Stimulated activated CD4-positive, alpha-beta T cell treated with anti-CD3 and anti-CD28 coated beads, Interleukin-4, amount 100 ng/mL, for 4 hours (primary cell): Measurements from ENCODE around the gene BTRC.

Experiments used
- DNase-seq, 2 experiments: peaks; one replicate each; pipeline ENCODE4 v3.0.0-alpha.2; 2020

Gene BTRC

DNA sequence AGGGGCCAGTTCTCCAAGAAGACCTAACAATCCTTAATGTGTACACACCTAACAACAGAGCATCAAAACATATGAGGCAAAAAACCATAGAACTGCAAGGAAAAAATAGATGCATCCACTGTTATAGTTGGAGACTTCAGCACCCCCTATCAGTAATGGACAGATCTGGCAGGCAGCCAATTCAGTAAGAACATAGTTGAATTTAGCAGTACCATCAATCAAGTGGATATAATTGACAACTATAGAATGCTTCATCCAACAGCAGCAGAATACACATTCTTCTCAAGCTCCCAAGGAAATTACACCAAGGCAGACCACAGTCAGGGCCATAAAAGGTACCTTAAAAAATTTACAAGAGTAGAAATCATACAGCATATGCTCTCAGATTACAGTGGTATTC lies 191.9 kb downstream of the BTRC start:
- DNase-seq: no peak

DNA sequence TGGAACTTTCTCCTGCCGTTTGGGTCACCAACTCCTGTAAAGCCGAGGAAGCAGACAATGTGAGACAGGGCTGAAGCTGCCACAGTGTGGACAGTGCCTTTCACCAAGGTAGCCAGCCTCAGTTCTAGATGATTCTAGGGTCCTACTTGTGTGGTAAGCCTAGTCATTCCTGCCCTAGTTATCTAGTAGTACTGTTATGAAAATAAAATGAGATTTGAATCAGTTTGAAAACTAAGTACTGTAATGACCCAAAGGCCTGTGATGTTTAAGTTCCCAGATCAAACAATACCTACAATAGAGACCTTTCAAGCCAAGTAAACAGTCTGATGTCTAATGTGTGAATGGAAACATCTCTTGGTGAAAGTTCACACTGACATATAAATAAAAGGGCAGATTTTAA lies 197.0 kb downstream of the BTRC start:
- no peak for DNase-seq

DNA sequence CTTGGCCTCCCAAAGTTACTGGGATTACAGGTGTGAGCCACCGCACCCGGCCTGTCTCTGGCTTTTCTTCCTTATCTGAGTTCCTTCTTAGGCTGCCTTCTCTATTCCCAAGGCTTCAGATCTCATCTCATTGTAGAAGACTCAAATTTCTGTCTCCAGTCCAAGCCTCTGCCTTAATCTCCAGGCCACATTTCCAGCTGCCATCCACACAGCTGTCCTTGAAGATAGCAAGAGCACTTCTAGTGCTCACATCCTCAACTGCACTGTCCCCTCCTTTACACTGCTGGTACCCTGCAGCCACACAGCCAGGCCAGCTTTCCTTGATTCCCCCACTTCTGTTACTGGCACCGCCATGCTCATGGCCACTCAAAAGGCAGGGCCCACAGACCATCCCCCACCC lies 198.5 kb downstream of the BTRC start:
- DNase-seq: no peak

DNA sequence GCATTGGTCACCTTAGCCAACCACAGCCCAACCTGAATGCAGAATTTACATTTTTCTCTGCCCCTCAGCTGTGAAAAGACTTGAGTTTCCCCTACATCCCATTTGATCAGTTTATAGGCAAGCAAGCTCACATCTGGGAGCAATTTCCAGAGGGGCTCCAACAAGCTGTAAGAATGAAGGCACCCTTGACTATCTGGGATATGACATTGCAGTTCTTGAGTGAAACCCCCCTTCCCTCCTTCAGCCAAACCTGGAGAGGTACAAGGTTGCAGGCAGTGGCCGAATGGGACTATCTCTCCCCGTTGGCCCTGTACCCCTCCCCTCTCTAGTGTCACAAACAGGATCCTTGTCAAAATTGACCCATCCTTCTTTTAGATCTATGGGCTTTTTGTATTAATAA lies 203.6 kb downstream of the BTRC start:
- DNase-seq: no peak

DNA sequence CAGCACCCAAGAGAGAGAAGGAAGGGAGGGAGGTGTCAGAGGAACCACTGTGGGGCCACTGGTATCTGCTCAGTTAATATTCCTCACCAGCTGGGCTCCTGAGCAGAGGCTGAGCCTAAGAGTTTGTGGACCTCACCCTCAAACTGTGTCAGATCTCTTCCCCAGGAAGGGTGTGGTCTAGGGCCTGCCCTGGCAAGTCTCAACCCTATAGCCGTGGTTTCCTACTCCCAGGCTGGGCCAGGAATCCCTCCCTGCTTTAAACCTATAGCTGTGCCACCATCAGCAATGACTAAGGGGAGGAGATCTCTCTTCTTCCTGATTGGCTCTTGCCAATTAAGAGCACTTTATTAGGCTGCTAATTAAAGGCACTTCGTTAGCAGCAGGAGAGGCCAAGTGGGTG lies 204.2 kb downstream of the BTRC start:
- no peak for DNase-seq

DNA sequence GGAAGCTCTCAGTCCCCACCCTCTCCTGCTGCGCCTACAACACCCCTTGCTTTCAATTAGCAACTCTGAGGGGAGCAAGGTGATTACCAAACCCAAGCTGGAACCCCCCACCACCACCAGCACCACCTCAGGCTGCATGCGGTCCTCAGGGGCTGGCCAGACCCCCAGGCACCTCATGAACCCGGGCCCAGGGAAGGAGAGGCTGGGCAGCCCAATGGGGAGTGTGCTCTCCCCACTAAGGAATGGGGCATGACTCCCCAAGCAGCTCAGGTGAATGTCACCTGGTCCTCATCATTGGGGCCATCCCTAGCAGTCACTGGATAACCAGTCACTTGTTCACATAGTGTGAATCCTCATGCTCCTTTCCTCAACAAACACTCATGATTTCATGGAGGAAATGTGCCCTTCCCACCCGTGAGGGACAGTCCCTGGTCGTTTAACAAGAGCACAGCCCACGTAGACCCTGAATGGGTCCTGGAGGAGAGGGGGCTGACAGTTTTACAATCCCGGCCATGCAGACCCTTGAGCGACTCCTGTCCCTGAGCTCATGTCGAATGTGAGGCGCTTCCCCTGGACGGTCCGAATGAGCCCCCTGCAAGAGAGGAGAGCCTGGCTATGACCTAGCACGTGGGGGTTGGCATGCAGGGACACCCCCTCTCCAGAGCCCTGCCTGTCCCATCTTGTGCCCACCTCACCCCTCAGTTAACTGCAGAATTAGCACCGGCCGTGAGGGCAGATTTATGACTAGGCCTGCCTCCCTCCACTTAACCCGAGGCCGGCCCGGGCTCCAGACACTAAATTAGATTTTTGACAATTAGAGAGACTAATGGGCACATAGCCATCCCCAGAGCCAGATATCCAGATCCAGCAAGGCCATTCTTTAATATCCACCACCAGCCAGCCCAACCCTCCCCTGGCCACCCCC lies 205.0 kb downstream of the BTRC start:
- DNase-seq: no peak

DNA sequence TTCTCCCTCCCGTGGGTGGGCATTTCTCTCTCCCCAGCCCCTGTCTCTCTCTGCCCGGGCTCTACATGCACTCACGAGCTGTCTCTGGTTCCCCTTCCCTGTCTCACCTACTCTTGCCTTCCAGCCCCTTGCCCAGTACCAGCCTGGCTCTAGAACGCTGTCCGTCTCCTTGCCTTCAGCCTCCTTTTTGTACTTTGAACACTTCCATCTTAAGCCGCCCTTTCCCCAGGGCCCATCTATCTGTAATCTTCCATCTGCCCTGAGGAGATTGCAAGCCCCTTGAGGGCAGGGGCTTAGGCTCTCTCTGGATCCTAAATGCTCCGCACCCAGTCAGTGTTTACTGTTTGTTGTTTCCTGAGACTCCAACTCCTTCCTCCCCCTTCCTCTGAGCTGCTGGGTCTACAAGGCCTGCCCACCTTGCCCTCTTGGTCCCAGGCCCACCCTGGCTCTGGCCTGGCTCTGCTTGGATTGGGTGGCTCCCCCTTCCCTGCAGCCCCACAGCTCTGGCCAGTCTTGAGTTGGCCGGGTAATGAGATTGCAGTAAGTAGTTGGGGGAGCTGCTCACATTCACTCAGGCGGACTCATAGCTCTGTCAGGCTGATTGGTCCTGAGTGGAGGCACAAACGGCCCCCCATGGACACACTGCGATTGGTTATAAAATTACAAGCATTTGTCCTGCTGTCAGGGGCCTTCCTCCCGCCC lies 205.8 kb downstream of the BTRC start:
- DNase-seq: no peak

DNA sequence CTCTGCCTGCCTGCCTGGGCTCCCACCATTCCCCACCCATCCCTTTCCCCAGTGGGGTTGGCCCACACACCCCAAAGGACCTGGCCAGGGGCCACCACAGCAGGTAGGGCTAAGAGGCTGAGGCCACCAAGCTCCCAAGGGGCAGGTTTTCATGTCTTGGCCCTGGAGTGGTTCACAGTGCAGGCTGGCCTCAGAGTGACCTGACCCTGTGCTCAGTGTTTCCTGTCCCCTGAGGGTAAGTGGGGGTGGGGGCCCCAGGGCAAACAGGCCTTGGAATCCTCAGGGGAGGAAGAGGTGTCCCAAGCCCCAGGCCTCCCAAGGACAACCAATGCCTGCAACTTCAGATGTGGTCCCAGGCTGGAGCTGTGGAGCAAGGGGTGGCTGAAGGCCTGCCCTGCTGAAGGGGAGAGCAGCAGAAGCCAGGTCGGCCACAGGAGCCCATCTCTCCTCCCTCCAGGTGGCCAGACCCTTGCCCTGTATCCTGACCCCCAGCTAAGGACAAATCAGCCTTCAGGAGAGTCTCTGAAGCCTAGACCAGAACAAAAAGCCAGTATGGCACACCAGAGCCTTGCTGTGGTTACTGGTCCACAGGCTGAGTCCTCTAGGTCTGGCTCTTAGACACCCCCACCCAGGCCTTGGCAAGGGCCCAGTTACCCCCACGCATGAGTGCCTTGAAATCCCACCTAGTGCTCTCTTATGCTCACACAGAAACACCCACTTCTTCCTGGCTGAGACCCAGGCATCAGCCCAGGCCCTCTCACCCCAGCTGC lies 206.5 kb downstream of the BTRC start:
- DNase-seq: no peak

DNA sequence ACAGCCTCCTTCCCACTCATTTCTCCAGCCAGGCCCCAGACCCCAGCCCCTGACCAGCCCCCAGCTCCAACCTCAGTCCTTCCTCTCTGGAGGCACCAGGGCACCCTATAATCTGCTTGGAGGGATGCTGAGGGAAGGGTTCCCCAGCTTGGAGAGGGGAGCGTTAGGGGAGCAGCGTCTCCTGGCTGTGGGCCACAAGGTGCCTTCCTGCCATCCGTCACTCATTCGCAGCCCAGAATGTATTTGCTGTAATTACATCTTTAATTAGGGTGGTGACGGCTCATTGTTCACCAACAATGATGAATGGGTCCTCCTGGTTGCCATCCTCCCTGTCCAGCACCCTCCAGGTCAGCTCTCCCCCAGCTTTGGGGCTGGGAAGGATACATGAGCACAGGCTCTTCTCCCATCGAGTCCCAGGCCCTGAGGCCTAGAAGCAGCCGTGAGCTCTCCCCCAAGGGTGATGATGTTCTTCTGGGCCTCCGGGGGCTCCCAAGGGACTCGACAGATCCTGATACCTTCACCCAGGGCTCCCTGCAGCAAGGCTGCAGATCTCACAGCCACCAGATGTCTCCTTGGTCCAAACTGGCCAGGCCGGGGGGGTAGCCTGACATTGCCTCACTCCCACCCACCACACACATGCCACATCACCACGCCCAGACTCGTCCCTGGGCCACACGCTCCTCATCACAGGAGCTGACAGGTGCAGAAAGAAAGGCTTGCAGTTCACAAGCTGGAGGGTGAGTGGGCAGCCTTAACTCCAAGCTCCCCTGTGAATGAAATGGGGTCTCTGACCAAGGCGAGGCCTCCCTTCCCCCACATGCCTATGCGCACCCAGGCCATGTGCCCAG lies 207.3 kb downstream of the BTRC start:
- no peak for DNase-seq

DNA sequence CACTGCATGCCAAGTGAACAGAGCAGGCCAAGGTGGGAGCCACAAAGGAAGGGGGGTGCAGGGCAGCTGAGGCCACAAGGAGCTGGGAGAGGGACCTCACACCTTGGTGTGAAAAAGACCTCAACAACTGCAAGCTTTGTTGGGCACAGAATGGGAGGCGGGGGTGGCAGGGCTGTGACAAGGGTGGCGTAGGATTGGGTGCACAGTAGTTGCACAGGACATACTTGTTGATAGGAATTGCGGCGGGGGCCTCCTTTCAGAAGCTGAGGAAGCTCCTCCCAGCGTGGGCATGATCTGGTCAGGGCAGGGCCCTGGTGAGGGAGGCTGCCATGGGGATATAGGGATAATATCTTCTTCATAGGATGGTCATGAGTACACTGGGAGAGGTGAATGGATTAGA lies 208.3 kb downstream of the BTRC start:
- DNase-seq: no peak

DNA sequence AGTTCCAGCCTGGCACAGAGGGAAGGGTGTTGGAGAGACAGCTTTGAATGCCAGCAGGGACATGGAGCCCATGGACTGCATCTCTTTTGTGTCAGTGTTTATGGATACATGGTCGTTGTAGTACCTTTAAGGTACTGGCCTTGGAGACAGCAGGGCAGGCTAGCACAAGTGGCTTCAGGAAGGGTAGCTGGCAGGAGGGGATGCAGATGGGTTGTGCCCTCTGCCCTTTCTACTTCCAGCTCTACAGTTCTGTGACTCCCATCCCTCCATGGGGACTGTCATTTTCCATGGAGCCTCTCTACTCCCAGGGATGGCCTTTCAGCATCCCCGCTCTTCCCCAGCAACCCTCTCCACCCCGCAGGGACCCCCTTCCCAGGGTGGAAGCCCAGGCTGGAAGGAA lies 209.0 kb downstream of the BTRC start:
- DNase-seq: no peak

DNA sequence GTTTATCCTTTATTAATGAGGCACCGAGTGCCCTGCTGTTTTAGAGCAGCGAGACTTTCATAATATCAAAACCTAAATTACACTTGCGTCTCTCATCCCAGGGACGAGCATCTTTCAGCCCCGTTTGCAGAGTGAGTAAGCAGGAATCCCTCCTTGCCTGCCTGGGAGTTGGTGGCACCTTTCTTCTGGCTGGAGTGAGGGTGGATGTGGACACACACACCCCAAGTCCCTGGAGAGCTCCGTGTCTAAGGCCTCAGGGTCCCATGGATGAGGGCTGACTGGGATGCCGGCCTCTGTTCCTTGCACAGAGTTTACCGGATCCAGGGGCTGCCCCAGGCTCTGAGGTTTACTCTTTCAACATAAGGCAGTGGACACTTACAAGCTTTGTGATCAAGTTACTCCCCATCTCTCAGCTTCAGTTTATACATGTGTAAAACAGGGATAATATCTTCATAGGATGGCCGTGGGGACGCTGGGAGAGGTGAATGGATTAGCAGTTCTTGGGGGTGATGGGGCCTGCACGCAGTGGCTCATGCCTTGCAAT lies 209.6 kb downstream of the BTRC start:
- no peak for DNase-seq

DNA sequence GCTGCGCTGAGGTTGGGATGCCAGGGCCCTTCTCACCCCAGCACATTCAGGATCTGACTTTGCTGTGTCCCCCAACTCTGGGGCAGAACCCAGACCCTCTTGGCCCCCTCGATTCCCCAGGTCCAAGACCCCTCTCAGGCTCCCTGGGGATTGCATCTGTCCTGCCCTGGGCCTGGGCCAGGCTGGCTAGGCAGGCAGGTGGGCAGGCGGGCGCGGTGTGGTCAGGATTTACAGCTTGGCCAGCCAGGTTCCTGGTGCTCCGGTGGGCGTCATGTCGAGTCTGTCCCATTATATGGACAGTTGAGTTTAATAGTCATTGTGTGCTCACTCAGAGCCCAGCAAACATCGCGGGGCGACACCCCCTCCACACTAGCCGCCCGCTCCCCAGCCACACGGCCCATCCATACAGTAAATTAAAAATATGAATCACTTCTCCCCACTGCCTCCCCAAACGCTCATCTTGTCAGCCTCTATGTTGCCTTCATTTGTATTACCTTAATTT lies 210.6 kb downstream of the BTRC start:
- no peak for DNase-seq

DNA sequence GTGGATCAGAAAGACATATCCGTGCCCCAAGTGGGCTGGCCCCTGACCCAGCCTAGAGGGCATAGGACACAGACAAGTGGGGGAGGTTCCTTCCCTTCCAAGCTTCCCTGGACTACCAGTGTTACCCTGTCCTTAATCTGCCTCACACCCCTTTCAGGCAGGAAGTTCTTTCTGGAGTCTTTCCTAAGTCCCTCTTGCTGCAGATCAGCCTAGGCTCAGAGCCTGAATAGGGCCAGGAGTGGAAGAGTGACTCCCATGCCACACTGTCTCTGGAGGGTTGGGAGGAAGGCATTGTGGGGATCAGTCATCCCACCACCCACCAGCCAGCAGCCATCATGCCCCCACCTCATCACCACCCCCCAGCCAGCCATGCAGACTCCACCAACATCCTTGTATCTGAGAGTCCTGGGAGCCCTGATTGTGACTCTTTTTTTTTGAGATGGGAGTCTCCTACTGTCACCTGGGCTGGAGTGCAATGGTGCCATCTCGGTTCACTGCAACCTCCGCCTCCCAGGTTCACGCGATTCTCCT lies 211.5 kb downstream of the BTRC start:
- no peak for DNase-seq

DNA sequence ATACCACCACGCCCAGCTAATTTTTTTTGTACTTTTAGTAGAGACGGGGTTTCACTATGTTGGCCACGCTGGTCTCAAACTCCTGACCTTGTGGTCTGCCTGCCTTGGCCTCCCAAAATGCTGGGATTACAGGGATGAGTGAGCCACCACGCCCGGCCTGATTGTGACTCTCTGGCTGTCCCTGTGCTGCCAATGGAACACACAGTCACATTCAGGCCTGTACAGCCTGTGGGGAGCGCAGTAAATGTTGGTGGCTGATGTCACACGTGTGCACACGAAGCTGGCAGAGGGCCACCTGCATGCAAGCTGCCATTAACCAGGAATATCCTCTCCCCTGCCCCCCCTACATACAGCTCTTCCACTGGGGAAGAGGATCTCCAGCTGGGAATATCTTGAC lies 212.0 kb downstream of the BTRC start:
- no peak for DNase-seq

DNA sequence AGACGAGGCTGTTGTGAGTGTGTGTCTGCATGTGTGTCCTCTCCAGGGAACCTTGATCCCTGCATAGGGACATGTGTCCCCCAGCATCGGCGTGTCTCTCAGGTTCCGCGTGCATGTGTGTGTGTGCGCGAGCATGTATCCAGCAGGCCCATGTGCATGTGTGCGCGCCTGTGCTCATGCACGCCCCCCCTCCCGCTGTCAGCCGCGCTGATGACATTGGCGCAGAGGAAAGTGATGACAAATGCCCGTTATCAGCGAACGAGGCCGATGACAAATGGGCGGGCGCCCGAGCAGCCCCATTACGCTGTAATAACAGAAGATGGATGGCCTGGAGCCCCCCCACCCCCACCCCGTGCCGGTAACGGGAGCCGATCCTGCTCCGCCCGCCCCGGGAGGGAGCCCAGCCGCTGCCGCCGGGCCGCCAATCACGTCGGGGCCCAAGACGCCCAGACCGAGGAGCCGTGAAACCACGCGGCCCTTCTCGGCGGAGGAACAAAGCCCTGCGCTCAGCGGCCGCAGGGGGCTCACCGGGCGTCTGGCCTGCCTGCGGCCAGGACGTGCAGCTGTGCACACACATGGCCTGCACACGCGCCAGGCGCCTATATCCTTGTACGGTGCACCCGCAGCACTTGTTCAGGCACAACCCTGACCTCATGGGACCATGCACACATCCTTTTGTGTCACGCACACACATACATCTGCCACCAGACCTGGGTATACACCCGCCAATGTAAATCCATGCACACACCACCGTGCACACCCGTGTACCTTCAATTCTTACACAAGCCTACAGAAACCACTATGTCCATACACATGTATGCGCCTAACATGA lies 212.6 kb downstream of the BTRC start:
- DNase-seq: no peak

DNA sequence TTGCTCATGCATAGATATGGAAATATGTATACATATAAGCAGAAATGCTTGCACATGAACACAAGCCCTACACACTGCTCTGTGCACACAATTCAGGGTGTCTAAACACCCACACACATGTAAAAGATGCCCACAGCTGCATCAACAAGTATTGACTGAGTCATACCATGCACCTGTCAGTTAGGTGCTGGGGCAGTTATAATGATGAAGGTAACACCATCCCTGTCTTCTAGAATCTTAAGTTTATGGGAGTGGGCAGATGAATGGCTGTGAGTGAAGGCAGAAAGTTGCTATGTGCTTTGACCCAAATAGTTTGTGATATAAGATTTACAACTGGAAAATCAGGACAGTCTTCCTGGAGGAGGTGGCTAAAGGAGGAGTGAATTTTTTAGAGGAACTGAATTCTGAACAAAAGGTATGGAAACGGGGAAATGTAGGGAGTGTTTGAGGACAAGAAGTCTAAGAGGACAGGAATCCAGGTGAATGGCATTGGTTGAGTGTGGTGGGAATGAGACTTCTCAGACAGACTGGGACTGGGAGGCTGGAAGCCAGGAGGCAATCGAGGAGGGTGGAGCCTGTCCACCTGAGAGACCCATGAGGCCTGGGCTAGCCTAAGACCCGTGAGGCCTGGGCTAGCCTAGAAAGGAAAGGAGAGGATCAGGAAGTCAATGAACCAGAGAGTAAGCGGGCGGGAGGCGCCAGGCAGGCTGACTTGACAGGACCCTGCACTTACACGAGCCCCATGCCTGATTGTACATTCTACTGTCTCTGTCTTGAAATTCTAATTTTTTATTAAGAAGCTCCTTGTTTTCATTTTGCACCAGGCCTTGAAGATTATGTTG lies 213.4 kb downstream of the BTRC start:
- no peak for DNase-seq

DNA sequence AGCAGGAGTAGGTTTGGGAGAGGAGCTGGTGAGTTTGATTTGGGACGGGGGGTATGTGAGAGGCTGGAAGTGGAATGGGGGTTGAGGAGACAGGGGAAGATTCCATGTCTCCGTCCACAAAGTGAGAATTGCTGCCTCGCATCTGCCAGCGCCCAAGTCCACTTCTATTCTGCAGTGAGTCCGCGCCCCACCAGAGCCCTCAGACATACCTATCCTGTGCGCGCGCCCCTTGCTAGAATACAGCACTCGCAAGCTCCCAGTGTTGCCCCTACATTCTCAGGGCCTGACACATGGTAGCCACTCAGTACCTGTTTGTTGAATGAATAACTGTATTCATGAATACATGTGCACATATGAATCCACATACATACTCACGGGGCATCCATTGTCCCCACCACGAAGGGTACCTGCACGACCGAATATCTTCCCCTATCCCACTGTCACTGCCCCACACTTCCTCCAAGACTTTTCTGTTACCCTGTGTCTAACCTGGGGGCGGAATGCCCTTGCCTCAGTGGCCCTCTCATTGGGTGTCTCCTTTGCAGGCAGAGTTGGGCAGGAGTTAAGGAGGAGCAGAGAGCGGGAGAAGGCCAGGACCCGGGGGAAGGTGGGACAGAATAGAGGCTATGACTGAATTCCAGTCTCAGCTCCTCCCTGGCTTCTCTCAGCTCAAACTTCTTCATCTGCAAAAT lies 214.2 kb downstream of the BTRC start:
- no peak for DNase-seq

DNA sequence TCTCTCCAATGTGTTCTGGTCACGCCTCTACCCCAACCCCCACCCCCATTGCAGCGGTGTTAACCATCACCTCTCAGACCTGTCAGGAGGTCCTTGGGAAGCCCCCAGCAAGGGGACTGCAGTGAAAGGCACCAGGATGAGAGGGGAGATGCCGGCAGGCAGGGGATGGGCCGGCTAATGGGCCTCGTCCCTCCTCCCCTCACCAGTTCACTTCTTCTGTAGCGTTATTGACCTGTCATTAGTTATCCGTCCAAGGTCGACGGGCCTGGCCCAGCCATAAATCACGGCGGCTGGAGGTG lies 215.3 kb downstream of the BTRC start:
- DNase-seq: no peak
